Neural progenitor cell (in vitro differentiated cells): Measurements from ENCODE around the gene NPHP4.

ENCODE experiments used
- EZH2 ChIP-seq: fragments of 200-600 bp; sonication (generic); IDR thresholded peaks from 2 replicates; pipeline ENCODE4 v1.6.1; 2017; ENCODE audit warnings: antibody characterized with exemption, mild to moderate bottlenecking, moderate library complexity
- TF ChIP-seq, protein P1 (sequence below): fragments of 200-600 bp; sonication (generic); IDR thresholded peaks from 2 replicates; pipeline ENCODE4 v1.5.1; 2017; ENCODE audit warnings: antibody characterized with exemption, mild to moderate bottlenecking

DNA sequence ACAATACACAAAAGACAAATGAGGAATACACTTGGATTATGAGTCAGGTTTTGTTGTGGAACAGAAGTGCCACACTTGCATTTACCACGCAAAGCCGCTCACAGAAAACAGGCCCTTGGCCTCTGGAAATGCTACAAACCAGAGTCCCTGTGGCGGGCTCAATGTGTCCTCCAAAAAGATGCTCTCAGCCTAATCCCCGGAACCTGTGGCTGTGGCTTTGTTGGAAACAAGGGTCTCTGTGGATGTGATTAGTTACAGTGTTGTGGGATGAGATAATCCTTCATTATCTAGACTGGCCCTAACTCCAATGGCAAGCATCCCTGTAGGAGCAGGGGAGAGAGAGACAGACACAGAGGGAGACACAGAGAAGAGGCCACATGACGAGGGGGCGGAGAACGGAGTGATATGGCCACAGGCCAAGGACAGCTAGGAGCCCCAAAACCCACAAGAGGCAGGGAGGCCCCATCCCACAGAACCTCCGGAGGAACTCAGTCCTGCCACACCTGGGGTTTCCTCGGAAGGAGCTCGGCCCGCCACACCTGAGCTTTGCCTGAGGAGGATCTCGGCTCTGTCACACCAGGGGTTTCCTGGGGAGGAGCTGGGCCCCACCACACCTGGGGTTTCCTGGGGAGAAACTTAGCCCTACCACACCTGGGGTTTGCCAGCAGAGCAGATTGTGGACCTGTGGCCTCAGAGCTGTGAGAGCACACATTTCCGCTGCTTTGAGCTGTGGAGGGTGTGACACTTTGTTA is 55.4 kb downstream of the NPHP4 start:
- TF ChIP-seq EZH2 = no peak
- TF ChIP-seq, protein P1, sequence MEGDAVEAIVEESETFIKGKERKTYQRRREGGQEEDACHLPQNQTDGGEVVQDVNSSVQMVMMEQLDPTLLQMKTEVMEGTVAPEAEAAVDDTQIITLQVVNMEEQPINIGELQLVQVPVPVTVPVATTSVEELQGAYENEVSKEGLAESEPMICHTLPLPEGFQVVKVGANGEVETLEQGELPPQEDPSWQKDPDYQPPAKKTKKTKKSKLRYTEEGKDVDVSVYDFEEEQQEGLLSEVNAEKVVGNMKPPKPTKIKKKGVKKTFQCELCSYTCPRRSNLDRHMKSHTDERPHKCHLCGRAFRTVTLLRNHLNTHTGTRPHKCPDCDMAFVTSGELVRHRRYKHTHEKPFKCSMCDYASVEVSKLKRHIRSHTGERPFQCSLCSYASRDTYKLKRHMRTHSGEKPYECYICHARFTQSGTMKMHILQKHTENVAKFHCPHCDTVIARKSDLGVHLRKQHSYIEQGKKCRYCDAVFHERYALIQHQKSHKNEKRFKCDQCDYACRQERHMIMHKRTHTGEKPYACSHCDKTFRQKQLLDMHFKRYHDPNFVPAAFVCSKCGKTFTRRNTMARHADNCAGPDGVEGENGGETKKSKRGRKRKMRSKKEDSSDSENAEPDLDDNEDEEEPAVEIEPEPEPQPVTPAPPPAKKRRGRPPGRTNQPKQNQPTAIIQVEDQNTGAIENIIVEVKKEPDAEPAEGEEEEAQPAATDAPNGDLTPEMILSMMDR = no peak
